H9 (cell line): ENCODE measurements around the gene USP47. TPM values are rescaled to one million over a fixed set of nuclear protein-coding genes. Genes with fewer than 3 reads are reported as not detected.

Experiments
- DNase-seq: peaks from one replicate; pipeline ENCODE4 v3.0.0-alpha.2; 2017
- H2AFZ ChIP-seq: one replicate; pipeline ENCODE4 v1.6.1; 2013; ENCODE audit warnings: mild to moderate bottlenecking, low read length, control low read depth, moderate library complexity
- H2AK5ac ChIP-seq: 2 replicates; pipeline ENCODE4 v1.6.1; 2013; ENCODE audit warnings: low read length, control low read depth, mixed read lengths; ENCODE audit not compliant: insufficient read length
- H2BK120ac ChIP-seq: one replicate; pipeline ENCODE4 v1.6.1; 2013; ENCODE audit warnings: low read depth, mild to moderate bottlenecking, low read length, control low read depth, inconsistent platforms; ENCODE audit not compliant: poor library complexity, severe bottlenecking
- H2BK12ac ChIP-seq: 2 replicates; pipeline ENCODE4 v1.6.1; 2013; ENCODE audit warnings: low read length, control low read depth, mixed read lengths, low read depth; ENCODE audit not compliant: insufficient read length
- H2BK15ac ChIP-seq: 2 replicates; pipeline ENCODE4 v1.6.1; 2013; ENCODE audit warnings: low read depth, low read length, control low read depth
- H2BK20ac ChIP-seq: one replicate; pipeline ENCODE4 v1.6.1; 2013; ENCODE audit warnings: low read depth, mild to moderate bottlenecking, low read length, control low read depth, inconsistent platforms; ENCODE audit not compliant: poor library complexity, severe bottlenecking
- H2BK5ac ChIP-seq: 2 replicates; pipeline ENCODE4 v1.6.1; 2013; ENCODE audit warnings: low read length, control low read depth, mixed read lengths; ENCODE audit not compliant: insufficient read length
- H3K14ac ChIP-seq: 2 replicates; pipeline ENCODE4 v1.6.1; 2013; ENCODE audit warnings: low read length, control low read depth; ENCODE audit not compliant: insufficient read depth
- H3K18ac ChIP-seq: 2 replicates; pipeline ENCODE4 v1.6.1; 2013; ENCODE audit warnings: low read depth, mild to moderate bottlenecking, mixed read lengths, low read length, control low read depth; ENCODE audit not compliant: insufficient read length
- H3K23ac ChIP-seq: 2 replicates; pipeline ENCODE4 v1.6.1; 2013; ENCODE audit warnings: low read length, control low read depth, mixed read lengths, low read depth; ENCODE audit not compliant: insufficient read length
- H3K23me2 ChIP-seq: 2 replicates; pipeline ENCODE4 v1.6.1; 2013; ENCODE audit warnings: low read depth, mild to moderate bottlenecking, mixed read lengths, low read length, control low read depth; ENCODE audit not compliant: insufficient read length, poor library complexity, severe bottlenecking
- H3K27ac ChIP-seq: 2 replicates; pipeline ENCODE4 v1.5.1; 2013; ENCODE audit warnings: low read length, control low read depth, mixed read lengths, low read depth; ENCODE audit not compliant: insufficient read length
- H3K27me3 ChIP-seq: 2 replicates; pipeline ENCODE4 v1.6.1; 2013; ENCODE audit warnings: low read length, control low read depth, inconsistent platforms; ENCODE audit not compliant: insufficient read depth
- H3K4ac ChIP-seq: 2 replicates; pipeline ENCODE4 v1.6.1; 2013; ENCODE audit warnings: low read depth, mild to moderate bottlenecking, control low read depth, inconsistent platforms, low read length, moderate library complexity
- H3K4me1 ChIP-seq: 2 replicates; pipeline ENCODE4 v1.6.1; 2013; ENCODE audit warnings: low read length, control low read depth, inconsistent platforms; ENCODE audit not compliant: insufficient read depth
- H3K4me2 ChIP-seq: 2 replicates; pipeline ENCODE4 v1.6.1; 2013; ENCODE audit warnings: low read length, control low read depth, mixed read lengths; ENCODE audit not compliant: insufficient read length, insufficient read depth
- H3K56ac ChIP-seq: 2 replicates; pipeline ENCODE4 v1.6.1; 2013; ENCODE audit warnings: low read depth, mild to moderate bottlenecking, mixed read lengths, low read length, control low read depth; ENCODE audit not compliant: insufficient read length
- H3K79me1 ChIP-seq: 2 replicates; pipeline ENCODE4 v1.6.1; 2013; ENCODE audit warnings: low read depth, mild to moderate bottlenecking, moderate library complexity, low read length, control low read depth, inconsistent platforms; ENCODE audit not compliant: insufficient read depth, poor library complexity, severe bottlenecking
- H3K79me2 ChIP-seq: 2 replicates; pipeline ENCODE4 v1.6.1; 2013; ENCODE audit warnings: low read length, control low read depth, inconsistent platforms; ENCODE audit not compliant: insufficient read depth
- H3K9ac ChIP-seq: 2 replicates; pipeline ENCODE4 v1.6.1; 2013; ENCODE audit warnings: low read length, control low read depth, mixed read lengths; ENCODE audit not compliant: insufficient read length; ENCODE audit errors: extremely low read depth
- H3K9me3 ChIP-seq: one replicate; pipeline ENCODE4 v1.6.1; 2013; ENCODE audit warnings: low read depth, low read length, inconsistent platforms; ENCODE audit not compliant: control insufficient read depth
- H3T11ph ChIP-seq: one replicate; pipeline ENCODE4 v1.6.1; 2013; ENCODE audit warnings: mild to moderate bottlenecking, low read length, control low read depth, inconsistent platforms
- H4K20me1 ChIP-seq: one replicate; pipeline ENCODE4 v1.6.1; 2013; ENCODE audit not compliant: control insufficient read depth, insufficient read length, insufficient read depth
- H4K5ac ChIP-seq: 2 replicates; pipeline ENCODE4 v1.6.1; 2013; ENCODE audit warnings: low read depth, mild to moderate bottlenecking, mixed read lengths, low read length, control low read depth; ENCODE audit not compliant: insufficient read length
- H4K8ac ChIP-seq: replicated peaks from 2 replicates; pipeline ENCODE4 v1.6.1; 2013; ENCODE audit warnings: low read length, control low read depth, mixed read lengths, low read depth; ENCODE audit not compliant: insufficient read length
- H4K91ac ChIP-seq: 2 replicates; pipeline ENCODE4 v1.6.1; 2013; ENCODE audit warnings: low read depth, mild to moderate bottlenecking, moderate library complexity, mixed read lengths, low read length, control low read depth; ENCODE audit not compliant: insufficient read length
- H3K27ac Mint-ChIP-seq, 3 experiments: 2 replicates in 2 of 3; 3 replicates in 1 of 3; pipeline ENCODE4 v1.8.0; 2020 to 2021; ENCODE audit warnings: mixed read lengths in 3 of 3, mild to moderate bottlenecking in 1 of 3, moderate library complexity in 1 of 3
- H3K27me3 Mint-ChIP-seq: 2 replicates; pipeline ENCODE4 v1.8.0; 2021; ENCODE audit warnings: low read depth, mild to moderate bottlenecking, moderate library complexity, mixed read lengths
- H3K36me3 Mint-ChIP-seq, 3 experiments: 2 replicates in 2 of 3; 3 replicates in 1 of 3; pipeline ENCODE4 v1.8.0; 2020 to 2021; ENCODE audit warnings: low read depth in 3 of 3, mixed read lengths in 3 of 3; ENCODE audit not compliant: insufficient read depth in 1 of 3
- H3K4me1 Mint-ChIP-seq, 2 experiments: 2 replicates each; pipeline ENCODE4 v1.8.0; 2020; ENCODE audit warnings: mixed read lengths in 2 of 2
- H3K4me3 Mint-ChIP-seq, 2 experiments: 2 replicates in 1 of 2; 3 replicates in 1 of 2; pipeline ENCODE4 v1.8.0; 2020 to 2021; ENCODE audit warnings: mild to moderate bottlenecking in 2 of 2, mixed read lengths in 2 of 2, moderate library complexity in 1 of 2
- H3K9me3 Mint-ChIP-seq, 2 experiments: 2 replicates in 1 of 2; 3 replicates in 1 of 2; pipeline ENCODE4 v1.8.0; 2020; ENCODE audit warnings: mild to moderate bottlenecking in 2 of 2, mixed read lengths in 2 of 2, moderate library complexity in 1 of 2
- WGBS: extraction: QIAGEN DNeasy Blood & Tissue Kit; methylation state at CpG from one replicate; pipeline ENCODE4 v1.1.7; 2013; ENCODE audit warnings: missing lambda C conversion rate, low lambda C conversion rate, mixed read lengths; ENCODE audit not compliant: insufficient read length; ENCODE audit errors: extremely low coverage; 5-methylcytosine and 5-hydroxymethylcytosine counted together
- total RNA-seq: library from RNA; stranded (reverse); gene quantifications from 2 replicates; pipeline ENCODE4 v1.2.1, GENCODE V29; 2021
- TF ChIP-seq, protein P1 (sequence below): fragments of 200-600 bp; sonication (generic); conservative IDR thresholded peaks from 3 replicates; pipeline ENCODE4 v1.8.0; 2021; ENCODE audit warnings: antibody characterized with exemption, mild to moderate bottlenecking

Gene USP47
- total RNA-seq, 1 experiment from 2014 or later = 26.7 TPM

GRCh38 chr11:11970556-11970955, 128.8 kb downstream of the USP47 start:
- H4K20me1 ChIP-seq = no peaks in the 10 kb centered on the region
- no peak overlapping the region for H3K14ac ChIP-seq
- no peaks in the 10 kb centered on the region; the same call in 1 of the 2 replicates for H3K4me1 ChIP-seq
- no peak overlapping the region for H3T11ph ChIP-seq
- Mint-ChIP-seq H3K4me1 (peaks cover 7 to 10% of the 10 kb centered on the region in 2 experiments), H3K27me3 (no peaks in the 10 kb centered on the region; the same call in 1 of the 2 replicates), H3K27ac (no peak overlapping the region; a peak in 1 of 7 replicates), H3K4me3 (no peak overlapping the region), H3K9me3 (no peaks in the 10 kb centered on the region), H3K36me3 (peaks cover 0 to 2% (median under 1%) of the 10 kb centered on the region in 3 experiments; a peak in 3 of 7 replicates)
- no peak overlapping the region for H3K27ac ChIP-seq
- no peak overlapping the region for H2BK120ac ChIP-seq
- no peak overlapping the region for H3K4me2 ChIP-seq
- no peak overlapping the region for H4K5ac ChIP-seq
- no peak overlapping the region for H3K9ac ChIP-seq
- no peaks in the 10 kb centered on the region for H3K9me3 ChIP-seq
- no peak overlapping the region for H4K8ac ChIP-seq
- H3K18ac ChIP-seq = no peak overlapping the region
- H3K23ac ChIP-seq = no peak overlapping the region
- H3K56ac ChIP-seq = no peak overlapping the region
- H3K4ac ChIP-seq = no peak overlapping the region
- H2AFZ ChIP-seq = no peak overlapping the region
- no peaks in the 10 kb centered on the region for H3K23me2 ChIP-seq
- DNase-seq = no peak
- H3K27me3 ChIP-seq = no peaks in the 10 kb centered on the region
- H2AK5ac ChIP-seq = no peak overlapping the region
- H3K79me1 ChIP-seq = no peaks in the 10 kb centered on the region
- H2BK15ac ChIP-seq = no peak overlapping the region
- no peak overlapping the region for H4K91ac ChIP-seq
- no CpG with 5 or more reads among the region's 2 CpGs for WGBS
- no peak overlapping the region for H2BK12ac ChIP-seq
- H2BK20ac ChIP-seq = no peak overlapping the region
- H3K79me2 ChIP-seq = no peaks in the 10 kb centered on the region
- H2BK5ac ChIP-seq = no peak overlapping the region
- TF ChIP-seq, protein P1, sequence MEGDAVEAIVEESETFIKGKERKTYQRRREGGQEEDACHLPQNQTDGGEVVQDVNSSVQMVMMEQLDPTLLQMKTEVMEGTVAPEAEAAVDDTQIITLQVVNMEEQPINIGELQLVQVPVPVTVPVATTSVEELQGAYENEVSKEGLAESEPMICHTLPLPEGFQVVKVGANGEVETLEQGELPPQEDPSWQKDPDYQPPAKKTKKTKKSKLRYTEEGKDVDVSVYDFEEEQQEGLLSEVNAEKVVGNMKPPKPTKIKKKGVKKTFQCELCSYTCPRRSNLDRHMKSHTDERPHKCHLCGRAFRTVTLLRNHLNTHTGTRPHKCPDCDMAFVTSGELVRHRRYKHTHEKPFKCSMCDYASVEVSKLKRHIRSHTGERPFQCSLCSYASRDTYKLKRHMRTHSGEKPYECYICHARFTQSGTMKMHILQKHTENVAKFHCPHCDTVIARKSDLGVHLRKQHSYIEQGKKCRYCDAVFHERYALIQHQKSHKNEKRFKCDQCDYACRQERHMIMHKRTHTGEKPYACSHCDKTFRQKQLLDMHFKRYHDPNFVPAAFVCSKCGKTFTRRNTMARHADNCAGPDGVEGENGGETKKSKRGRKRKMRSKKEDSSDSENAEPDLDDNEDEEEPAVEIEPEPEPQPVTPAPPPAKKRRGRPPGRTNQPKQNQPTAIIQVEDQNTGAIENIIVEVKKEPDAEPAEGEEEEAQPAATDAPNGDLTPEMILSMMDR = no peak
